NCI-H526 treated with DMSO at 0.1 percent for 48 hours (cell line): Measurements from ENCODE around the gene PTPN6.

Source experiments
- DNase-seq: peaks from one replicate; lab custom pipeline; 2025; lab: John Stamatoyannopoulos, UW

PTPN6 gene

DNA sequence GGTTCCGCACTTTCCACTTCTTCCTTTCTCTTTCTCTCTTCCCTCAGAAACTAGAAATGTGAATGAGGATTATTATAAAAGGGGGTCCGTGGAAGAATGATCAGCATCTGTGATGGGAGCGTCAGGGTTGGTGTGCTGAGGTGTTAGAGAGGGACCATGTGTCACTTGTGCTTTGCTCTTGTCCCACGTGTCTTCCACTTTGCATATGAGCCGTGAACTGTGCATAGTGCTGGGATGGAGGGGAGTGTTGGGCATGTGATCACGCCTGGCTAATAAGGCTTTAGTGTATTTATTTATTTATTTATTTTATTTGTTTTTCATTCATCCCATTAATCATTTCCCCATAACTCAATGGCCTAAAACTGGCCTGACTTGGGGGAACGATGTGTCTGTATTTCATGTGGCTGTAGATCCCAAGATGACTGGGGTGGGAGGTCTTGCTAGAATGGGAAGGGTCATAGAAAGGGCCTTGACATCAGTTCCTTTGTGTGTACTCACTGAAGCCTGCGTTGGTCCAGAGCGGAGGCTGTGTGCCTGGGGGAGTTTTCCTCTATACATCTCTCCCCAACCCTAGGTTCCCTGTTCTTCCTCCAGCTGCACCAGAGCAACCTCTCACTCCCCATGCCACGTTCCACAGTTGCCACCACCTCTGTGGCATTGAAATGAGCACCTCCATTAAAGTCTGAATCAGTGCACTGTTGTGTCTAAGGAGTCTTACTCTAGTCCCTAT lies 28.0 kb upstream of the PTPN6 start:
- DNase-seq: no peak

DNA sequence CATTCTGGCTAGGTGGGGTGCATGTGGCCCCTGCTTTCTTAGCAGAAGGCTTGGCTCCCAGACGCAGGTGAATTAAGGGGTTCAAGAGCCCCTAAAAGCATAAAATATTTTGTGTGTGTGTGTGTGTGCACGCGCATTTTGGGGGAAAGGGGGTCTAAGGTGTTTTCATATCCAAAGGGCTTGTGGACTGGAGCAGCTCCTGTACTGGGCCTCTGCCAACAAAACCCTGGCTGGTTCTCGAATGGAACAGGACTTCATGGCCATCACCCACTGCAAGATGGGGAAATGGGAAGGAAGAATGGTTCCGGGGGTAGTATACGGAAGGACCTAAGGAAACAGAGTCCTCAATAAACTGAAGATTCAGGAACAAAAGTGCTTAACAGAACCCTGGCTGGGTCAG lies 27.3 kb upstream of the PTPN6 start:
- DNase-seq: no peak

DNA sequence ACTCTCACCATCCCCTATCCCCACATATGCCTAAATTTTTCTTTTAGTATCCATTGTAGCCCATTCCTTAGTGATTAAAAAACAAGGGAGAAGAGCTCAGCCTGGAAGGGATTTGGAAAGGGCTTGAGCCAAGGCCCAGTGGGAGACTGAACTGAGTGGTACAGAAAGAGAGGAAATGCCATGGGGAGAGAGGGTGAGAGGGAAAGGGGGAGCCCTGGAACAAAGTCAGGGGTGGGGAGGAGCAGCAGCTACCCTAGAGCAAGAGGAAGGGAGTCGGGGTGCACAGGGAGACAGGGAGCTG lies 26.0 kb upstream of the PTPN6 start:
- no peak for DNase-seq

DNA sequence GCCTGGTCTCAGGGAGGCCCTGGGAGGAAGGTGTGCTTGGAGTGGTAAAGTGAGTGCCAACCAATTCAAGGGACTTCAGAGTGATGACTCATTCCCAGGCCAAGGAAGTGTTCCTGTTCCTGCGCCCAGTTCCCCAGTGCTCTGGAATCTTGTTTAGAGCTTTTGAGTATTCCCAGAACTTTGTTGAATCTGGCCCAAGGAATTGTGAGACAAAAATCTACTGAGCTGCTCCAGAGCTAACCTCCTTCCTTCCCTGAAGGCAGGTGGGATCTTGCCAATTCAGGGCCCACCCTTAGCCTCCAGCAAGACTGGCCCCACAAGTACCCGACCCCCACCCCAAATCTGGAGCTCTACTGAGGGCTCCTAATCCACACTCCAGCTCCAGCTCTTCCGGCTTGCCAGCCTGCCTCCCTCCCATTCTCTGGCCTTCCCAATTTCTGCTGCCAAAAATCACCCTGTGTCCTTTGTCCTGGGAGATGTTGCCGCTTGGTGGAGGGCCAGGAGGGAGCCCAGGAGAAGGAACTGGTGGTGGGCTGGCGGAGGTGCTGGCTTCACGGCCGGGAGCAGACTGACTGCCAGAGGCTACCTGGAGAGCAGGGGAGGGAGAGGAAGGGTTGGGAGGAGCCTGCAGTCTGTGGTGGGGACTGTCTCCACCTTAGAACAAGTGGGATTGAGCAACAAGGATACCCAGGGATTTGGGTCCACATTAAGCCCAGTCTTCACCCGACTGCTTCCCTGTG lies 25.4 kb upstream of the PTPN6 start:
- no peak for DNase-seq

DNA sequence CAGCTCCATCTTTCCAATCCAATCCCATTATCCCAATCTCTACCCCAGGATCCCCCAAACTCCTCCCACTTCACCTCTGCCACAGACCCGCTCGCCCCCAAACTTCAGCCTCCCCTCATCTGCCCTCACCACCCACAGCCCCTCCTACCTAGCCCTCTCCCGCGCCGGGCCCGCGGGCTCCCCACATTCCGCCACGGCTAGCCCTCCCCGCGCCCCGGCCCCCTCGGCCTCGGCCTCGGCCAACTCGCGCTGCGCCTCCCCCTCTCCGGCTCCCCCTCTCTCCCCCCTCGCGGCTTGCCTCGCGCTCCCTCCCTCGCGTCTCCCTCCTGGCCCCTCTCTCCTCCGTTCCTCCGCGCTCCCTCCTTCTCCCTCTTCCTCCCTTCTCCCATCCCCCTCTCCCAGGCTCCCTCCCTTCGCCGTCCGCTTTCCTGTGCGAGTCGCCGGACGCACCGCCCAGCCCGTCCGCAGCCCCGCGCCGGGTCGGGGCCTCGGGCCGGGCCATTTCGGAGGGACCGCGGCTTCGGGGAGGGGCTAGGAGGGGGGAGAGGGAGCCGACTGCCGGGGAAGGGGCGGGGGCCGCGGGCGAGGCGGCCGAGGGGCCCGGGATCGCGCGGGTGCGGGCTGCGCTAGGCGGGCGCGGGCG lies 23.7 kb upstream of the PTPN6 start, which contains the start of gene ATN1:
Gene ATN1 (plus strand): TSS at position 581 of the 643 bp plus-strand sequence. CDS start 6,043 bp downstream, outside the sequence.
- DNase-seq: peak; percentile 62

DNA sequence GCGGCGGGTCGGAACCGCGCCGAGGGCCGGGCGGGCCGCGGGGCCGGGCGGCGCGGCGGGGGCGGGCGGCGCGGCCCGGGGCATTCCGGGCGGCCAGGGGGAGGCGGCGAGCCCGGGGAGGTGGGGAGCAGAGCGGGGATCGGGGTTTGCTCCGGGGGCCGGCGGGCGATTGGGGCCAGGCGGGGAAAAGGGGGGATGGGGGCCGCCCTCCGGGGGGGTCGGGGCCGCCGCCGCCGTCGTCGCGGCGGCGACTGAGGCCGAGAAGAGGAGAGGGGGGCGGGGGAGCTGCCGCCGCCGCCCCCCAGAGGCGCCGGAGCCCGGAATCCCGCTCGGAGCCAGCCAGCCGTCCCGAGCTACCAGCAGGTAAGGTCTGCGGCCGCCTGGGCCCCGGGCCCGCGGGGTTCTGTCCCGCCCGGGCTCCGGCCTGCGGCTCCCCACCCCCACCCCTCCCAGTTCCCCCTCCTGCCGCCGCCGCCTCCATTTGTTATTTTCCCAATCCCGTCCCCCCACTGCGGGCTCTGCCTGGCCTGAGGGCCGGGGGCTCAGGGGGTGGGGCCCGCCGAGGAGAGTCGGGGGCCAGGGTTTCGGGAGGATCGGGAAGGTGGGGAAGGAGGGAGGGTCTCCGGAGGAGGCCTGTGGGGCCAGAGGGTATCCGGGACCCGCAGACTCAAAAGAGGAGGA lies 23.0 kb upstream of the PTPN6 start:
- DNase-seq: no peak

DNA sequence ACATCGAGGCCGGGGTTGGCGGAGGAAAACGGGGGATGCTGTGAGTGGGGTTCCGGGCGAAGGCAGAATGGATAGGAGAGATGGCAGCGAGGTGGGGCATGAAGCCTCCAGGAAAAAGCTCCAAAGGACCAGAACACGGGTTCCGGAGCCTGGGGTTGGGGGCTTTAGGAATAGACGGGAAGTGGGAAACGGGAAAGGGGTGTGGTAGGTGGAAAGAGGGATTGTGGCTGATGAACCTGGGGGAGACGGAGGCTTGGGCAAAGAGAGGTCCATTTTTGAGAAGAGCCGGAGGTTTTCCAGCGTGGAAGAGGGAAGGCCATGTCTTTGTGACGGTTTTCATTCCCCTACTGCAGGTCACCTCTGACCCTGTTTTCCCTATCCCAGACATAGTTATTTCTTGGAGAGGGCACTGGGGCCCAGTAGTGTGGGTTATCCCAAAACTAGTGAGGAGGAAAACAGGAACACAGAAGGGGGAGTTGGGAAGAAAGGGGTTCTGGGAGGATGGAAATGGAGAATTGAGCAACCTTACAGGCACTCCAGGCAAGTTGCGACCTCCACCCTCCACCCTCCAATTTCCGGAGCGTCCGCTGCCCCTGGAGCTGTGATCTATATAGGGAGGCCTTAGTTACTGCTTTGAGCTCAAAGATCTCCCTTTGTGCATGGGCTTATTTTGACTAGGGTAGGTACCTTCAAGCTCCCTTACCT lies 22.3 kb upstream of the PTPN6 start:
- no peak for DNase-seq

DNA sequence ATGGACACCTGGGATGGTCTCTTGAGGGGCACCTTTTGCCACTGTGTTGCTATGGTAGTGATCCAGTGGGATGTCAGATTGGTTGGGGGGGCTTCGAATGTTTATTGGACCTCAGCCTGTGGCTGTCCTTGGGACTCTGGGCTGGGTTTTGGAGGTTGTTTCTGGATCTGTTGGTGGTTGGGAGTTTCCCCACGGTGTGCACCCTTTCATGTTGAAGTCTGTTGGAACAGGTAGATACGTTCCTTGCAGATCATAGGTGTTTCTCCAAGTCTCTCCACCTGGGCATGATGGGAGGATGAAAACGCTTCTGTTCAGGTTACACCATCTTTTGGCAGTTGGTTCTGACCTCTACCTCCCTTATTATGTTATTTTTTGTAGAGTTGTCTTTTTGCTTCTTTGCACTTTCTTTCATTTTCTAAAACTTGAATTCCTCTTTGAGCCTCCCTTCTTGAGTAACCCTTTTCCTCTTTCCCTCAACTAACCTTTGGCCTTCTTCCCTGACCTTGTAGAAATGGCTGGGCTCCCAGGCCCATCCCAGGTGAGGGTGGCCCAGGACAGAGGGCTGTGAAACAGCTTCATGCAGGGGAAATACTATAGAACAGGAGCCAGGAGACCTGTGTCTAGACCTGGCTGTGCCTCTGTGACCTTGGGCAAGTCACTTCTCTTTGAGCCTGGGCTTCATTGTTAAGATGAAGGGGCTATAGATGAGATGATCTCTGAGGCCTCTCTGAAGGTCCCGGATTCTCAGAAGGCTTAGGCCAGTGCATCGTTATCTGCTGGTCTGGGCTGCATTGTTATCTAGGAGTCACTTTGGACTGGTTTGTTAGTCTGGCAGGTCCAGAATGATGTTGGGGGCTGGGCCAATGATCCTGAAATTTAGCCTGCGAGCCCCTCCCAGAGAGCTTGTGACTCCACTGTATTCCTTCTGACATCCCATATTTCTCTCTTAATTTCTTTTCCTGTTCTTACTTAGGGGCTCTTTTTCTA lies 21.4 kb upstream of the PTPN6 start:
- no peak for DNase-seq

DNA sequence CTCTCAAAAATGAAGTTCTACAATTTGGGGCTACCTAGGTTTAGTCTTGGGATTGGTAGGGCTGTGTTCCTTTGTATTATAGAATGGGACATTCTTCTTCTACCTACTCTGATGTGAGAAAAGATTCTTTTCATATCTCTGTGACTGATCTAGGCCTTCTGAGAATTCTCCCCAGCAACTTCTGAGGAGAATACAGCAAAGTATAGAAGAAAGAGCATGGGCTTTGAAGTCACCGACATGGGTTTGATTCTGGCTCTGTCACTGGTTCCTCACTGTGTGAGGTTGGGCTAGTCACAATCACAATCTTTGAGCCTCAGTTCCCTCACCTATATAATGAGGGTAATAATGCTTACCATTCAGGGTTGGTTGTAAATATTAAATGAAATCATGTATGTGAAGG lies 18.4 kb upstream of the PTPN6 start:
- DNase-seq: no peak

DNA sequence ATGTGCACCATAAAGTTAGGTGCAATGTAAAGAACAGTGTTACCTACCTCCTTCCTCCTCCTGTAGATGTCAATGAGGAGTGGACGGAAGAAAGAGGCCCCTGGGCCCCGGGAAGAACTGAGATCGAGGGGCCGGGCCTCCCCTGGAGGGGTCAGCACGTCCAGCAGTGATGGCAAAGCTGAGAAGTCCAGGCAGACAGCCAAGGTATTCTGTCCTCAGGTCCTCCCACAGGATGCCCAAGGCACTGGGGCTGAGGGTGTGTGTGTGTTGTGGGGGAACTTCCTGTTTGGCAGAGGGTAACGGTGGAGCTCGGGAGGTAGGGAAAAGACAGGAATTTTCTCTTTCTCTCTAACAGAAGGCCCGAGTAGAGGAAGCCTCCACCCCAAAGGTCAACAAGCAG lies 17.0 kb upstream of the PTPN6 start:
- DNase-seq: no peak

DNA sequence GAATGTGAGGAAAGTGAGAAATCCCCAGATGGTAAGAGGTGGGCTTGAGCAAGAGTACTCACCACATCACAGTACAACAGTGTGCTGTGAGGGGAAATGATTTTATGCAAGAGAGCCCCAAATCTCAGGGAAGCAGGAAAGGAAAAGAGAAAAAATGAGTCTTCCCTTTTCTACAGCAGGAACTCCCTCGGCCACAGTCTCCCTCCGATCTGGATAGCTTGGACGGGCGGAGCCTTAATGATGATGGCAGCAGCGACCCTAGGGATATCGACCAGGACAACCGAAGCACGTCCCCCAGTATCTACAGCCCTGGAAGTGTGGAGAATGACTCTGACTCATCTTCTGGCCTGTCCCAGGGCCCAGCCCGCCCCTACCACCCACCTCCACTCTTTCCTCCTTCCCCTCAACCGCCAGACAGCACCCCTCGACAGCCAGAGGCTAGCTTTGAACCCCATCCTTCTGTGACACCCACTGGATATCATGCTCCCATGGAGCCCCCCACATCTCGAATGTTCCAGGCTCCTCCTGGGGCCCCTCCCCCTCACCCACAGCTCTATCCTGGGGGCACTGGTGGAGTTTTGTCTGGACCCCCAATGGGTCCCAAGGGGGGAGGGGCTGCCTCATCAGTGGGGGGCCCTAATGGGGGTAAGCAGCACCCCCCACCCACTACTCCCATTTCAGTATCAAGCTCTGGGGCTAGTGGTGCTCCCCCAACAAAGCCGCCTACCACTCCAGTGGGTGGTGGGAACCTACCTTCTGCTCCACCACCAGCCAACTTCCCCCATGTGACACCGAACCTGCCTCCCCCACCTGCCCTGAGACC lies 15.6 kb upstream of the PTPN6 start:
- DNase-seq: no peak

DNA sequence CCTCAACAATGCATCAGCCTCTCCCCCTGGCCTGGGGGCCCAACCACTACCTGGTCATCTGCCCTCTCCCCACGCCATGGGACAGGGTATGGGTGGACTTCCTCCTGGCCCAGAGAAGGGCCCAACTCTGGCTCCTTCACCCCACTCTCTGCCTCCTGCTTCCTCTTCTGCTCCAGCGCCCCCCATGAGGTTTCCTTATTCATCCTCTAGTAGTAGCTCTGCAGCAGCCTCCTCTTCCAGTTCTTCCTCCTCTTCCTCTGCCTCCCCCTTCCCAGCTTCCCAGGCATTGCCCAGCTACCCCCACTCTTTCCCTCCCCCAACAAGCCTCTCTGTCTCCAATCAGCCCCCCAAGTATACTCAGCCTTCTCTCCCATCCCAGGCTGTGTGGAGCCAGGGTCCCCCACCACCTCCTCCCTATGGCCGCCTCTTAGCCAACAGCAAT lies 14.9 kb upstream of the PTPN6 start:
- no peak for DNase-seq

DNA sequence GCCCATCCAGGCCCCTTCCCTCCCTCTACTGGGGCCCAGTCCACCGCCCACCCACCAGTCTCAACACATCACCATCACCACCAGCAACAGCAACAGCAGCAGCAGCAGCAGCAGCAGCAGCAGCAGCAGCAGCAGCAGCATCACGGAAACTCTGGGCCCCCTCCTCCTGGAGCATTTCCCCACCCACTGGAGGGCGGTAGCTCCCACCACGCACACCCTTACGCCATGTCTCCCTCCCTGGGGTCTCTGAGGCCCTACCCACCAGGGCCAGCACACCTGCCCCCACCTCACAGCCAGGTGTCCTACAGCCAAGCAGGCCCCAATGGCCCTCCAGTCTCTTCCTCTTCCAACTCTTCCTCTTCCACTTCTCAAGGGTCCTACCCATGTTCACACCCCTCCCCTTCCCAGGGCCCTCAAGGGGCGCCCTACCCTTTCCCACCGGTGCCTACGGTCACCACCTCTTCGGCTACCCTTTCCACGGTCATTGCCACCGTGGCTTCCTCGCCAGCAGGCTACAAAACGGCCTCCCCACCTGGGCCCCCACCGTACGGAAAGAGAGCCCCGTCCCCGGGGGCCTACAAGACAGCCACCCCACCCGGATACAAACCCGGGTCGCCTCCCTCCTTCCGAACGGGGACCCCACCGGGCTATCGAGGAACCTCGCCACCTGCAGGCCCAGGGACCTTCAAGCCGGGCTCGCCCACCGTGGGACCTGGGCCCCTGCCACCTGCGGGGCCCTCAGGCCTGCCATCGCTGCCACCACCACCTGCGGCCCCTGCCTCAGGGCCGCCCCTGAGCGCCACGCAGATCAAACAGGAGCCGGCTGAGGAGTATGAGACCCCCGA lies 14.3 kb upstream of the PTPN6 start:
- no peak for DNase-seq

DNA sequence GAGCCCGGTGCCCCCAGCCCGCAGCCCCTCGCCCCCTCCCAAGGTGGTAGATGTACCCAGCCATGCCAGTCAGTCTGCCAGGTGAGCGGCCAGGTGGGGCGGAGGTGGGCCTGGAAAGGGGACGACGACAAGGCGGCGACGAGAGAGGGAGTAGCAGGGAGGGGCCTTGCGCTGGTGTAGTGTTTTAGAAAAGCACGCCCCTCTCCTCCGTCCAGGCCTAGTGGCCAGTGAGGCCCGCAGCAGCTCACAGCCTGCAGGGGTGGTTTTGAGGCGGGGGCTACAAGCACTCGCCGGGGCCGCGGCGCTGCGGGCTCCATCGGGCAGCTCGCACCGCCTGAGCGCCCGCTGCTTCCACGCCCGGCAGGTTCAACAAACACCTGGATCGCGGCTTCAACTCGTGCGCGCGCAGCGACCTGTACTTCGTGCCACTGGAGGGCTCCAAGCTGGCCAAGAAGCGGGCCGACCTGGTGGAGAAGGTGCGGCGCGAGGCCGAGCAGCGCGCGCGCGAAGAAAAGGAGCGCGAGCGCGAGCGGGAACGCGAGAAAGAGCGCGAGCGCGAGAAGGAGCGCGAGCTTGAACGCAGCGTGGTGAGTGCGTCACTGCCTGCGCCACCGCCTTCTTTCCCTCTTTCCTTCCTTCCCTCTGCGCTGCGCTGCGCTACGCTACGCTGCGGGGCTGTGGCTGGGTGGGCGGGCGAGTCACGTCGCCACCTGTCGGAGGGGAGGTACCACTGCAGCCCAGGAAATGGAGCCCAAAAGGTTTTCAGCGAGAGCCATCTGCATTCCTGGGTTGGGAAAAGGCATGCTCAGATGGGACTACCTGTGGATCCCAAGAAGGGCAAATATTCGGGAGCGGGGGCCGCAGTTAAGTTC lies 13.4 kb upstream of the PTPN6 start:
- peak; percentile 95 for DNase-seq

DNA sequence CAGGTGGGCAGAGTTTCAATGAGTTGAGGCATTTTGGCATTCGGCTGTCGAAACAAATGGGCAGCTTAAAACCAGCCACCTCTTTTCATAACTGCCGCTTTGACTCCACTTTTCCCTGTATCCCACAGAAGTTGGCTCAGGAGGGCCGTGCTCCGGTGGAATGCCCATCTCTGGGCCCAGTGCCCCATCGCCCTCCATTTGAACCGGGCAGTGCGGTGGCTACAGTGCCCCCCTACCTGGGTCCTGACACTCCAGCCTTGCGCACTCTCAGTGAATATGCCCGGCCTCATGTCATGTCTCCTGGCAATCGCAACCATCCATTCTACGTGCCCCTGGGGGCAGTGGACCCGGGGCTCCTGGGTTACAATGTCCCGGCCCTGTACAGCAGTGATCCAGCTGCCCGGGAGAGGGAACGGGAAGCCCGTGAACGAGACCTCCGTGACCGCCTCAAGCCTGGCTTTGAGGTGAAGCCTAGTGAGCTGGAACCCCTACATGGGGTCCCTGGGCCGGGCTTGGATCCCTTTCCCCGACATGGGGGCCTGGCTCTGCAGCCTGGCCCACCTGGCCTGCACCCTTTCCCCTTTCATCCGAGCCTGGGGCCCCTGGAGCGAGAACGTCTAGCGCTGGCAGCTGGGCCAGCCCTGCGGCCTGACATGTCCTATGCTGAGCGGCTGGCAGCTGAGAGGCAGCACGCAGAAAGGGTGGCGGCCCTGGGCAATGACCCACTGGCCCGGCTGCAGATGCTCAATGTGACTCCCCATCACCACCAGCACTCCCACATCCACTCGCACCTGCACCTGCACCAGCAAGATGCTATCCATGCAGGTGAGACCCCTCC lies 12.6 kb upstream of the PTPN6 start:
- DNase-seq: no peak

DNA sequence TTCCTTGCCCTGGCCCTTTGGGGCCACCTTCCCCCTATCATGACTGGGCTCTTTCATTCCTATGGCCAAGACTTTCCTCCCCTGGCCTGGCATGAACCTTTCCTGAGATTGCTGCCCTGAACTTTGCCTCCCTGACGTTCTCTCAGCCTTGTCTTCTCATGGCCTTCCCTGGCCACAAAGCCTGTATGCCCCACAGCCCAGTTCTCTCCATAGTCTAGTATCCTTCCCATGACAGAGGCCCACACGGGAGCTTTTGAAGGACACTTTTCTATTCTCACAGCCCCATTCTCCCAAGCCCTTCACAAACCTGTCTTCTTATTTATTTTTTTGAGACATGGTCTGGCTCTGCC lies 12.0 kb upstream of the PTPN6 start:
- no peak for DNase-seq

DNA sequence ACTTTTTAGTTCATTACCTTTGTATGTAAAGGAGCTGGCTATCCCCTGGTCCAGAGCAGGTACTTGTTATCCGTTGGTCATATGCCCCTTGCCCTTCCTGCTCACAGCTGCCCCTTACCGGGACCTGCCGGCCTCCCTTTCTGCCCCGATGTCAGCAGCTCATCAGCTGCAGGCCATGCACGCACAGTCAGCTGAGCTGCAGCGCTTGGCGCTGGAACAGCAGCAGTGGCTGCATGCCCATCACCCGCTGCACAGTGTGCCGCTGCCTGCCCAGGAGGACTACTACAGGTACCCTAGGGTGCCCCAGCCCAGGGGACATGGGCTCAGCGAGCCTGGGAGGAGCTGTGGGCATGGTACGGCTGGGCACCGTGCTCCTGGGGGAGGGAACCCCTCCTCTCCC lies 9.9 kb upstream of the PTPN6 start:
- no peak for DNase-seq
